GM18868 (cell line): ENCODE data around the gene PNKP.
"Not testable (repeated sequence)": the region's sequence is repeated elsewhere in the genome, so short reads cannot be mapped to it uniquely, and the experiment has no call there.

ENCODE experiments used
- ATAC-seq: cut with Tn5 transposase; IDR thresholded peaks from one replicate; pipeline ENCODE4 v1.9.1; 2021; ENCODE audit warnings: mild to moderate bottlenecking, moderate library complexity; ENCODE audit not compliant: unreplicated experiment

Gene PNKP

DNA sequence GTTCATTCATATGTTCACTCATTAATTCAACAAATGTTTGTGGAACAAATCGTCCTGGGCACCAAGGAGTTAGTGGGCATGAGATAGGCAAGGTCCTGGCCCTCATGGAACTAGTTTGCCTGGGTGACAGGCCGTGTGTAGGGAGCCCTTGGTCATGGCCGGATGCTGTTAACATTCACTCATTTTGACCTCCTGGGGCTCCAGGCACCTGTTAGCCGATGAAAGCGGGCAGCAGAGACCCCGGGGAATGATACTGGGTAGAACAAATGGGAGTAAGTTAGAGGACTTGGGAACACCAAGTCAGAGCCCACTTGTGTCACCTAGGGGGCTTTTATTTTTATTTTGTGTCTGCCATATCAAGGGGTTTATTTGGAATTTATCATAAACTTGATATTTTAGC, 42.7 kb downstream of the PNKP start:
- no peak for ATAC-seq

DNA sequence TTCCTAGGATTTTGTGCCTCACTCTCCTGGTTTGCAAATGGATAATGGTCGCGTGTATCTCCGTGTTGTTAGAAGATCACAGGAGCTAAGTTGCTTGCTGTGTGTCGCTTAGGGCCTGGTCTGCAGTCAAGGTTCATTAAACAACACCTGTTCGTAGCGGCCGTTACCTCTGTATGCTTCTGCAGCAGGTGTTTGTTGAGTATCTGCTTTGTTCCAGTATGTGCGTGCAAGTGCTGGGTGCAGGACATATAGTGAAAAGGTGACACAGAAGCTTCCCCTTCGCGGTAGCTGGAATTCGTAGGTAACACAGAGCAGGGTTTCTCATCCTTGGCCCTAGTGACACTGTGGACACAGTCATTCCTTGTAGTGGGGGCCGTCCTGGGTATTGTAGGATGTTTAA, 43.9 kb downstream of the PNKP start:
- ATAC-seq, result no peak

GRCh38 chr19:49820125-49820524, 47.3 kb downstream of the PNKP start:
- ATAC-seq, result no peak

DNA sequence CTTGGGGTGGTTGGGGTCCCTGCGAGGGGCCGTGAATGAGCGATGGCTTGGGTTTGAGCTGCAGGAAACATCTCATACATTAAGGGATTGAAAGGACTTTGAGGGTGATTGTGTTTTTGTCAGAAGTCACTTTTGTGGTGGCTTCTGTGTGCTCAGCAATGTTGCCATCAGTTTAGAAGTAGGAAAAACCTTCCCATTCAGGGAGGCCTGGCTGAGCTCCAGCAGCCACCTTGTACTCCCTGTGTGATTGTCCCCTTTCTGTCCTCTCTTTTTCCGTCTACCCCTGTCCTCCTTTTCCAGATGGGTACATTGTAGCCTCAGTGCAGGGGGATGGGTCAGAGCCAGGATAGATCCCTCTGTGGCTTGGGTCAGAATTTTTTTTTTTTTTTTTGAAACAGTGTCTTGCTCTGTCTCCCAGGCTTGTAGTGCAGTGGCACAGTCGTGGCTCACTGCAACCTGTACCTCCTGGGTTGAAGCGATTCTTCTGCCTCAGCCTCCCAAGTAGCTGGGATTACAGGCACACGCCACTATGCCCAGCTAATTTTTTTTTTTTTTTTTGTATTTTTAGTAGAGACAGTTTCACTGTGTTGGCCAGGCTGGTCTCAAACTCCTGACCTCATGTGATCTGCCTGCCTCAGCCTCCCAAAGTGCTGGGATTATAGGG, 47.8 kb downstream of the PNKP start:
- not testable (repeated sequence) for ATAC-seq

- ATAC-seq, result no peak
These were observed 48.6 kb downstream of the PNKP start for GRCh38 chr19:49818649-49819370.

DNA sequence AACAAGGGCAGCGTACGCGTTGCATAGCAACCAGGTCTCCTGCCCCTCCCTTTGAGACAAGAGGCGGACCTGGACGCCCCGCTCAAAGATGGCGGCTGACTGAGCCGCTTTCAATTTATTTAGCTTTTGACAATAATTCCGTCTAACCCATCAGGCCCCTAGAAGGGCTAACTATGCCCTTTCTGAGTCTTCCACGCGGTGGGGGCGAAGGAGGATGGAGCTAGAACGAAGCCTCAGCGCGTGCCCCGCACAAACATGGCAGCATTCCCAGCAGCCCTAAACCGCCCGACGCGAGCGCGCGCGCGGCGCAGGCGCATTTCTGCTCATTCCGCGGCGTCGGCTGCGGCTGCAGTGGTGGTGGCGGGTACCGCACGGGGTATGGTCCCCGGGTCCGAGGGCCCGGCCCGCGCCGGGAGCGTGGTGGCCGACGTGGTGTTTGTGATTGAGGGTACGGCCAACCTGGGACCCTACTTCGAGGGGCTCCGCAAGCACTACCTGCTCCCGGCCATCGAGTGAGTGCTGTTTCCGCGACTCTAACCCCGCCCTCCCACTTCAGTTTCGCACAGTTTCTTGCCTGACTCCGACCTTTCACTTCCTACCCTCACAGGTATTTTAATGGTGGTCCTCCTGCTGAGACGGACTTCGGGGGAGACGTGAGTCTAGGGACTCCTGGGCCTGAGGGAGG, 49.3 kb downstream of the PNKP start, which contains the start of gene MED25:
MED25 (plus strand) TSS at position 326 of the 685 bp plus-strand sequence; CDS start at position 379, 53 bp downstream.
- ATAC-seq, result peak; percentile 61

- ATAC-seq, result no peak
These were observed 50.8 kb downstream of the PNKP start for GRCh38 chr19:49816590-49816989.

DNA sequence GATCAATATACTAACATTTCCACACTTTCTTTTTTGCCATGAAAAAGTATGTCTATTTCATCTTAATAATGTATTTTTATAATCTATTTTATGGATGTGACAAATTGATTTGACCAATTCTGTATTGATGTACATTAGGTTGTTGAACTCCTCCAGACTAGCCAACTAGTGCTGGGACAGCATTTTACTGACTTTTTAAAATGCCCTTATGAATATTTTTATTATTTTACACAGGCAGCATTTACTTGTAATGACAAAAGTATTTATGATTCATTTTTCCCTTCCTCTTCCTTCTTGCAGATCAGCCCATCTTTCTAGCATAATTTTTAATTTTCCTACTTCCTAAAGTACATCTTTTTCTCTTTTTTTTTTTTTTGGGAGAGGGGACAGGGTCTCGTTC, 53.4 kb downstream of the PNKP start:
- ATAC-seq, result no peak

DNA sequence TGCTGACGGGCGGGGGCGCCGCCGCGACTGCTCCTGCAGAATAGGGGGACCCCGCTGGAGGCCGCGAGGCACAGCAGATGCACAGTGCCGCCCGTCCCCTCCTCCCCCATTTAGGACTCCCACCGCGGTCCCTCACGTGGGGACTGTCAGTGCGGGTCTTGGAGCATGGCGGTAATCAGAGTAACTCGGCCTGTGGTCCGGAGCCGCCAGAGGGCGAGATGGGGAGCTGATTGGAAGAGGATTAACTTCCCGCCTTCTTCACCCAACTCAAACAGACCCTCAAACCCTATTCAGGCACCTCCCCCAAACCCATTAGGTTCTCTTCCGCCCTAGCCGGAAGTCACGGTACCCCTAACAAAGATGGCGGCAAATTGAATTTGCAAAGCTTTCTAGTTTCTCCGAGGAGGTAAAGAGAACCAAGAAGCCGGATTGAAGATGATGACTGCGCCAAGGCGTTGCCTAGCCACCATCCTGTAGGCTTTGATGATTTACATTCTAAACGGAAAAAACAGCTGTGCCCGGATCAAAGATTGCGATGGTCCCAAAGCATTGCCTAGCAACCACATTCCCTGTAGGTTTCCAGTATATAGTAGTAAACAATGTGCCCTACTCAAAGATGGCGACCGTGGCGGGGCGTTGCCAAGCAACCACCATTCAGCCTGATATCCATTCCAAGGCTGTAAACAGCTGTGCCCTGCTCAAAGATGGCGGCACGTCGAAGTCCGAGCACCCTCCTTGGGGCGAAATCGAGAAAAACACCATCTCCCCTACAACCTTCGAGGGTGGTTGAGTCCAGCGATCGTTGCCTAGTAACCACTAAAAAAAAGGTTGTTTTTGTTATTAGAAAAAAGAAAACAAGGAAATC, 54.1 kb downstream of the PNKP start, which contains the start of gene FUZ:
FUZ (minus strand) TSS at position 296 of the 865 bp plus-strand sequence; CDS start at position 110, 186 bp downstream.
- ATAC-seq, result peak; percentile 66

DNA sequence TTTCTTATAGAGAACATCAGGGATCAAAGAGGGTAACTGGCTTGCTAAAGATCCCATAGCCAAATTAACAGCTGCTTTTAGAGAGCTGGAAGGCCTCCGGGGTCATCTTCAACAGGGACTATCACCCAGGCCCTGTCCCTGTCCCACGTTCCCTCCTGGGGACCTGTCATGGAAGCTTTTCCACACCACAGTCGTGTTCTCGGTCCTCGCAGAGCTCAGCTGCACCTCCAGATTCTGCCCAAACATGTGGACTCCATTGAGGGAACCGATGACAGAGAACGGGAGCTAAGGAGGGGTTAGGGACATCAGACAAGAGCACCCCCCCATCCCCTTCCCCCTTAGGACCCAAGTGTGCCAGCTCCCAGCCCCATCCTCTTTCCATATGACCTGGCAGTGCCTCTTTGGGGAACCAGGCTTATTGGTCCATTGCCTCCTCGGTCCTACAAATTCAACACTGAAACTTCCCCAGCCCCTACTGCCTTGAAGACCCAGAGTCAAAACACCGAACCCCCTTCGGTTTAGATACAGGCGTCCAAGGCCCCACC, 54.9 kb downstream of the PNKP start:
- no peak for ATAC-seq

GRCh38 chr19:49811328-49811727, 56.0 kb downstream of the PNKP start:
- ATAC-seq, result no peak
